GM23338 (cell line): ENCODE results near the gene SCGN. TPM values are rescaled to one million over a fixed set of nuclear protein-coding genes. Genes with fewer than 3 reads are reported as not detected.
A peak's percentile ranks its signal among the peaks of the same experiment; 100 is the strongest.

ENCODE experiments used
- ATAC-seq: fragments of 200-7000 bp; cut with Tn5 transposase; 3 replicates; pipeline ENCODE4 v1.9.1; 2020
- DNase-seq: peaks from one replicate; pipeline ENCODE4 v3.0.0-alpha.2; 2015; ENCODE audit warnings: low spot score
- H2AFZ ChIP-seq: fragments of 200-600 bp; sonication (generic); 2 replicates; pipeline ENCODE4 v1.8.0; 2016; ENCODE audit warnings: antibody characterized with exemption, mild to moderate bottlenecking, moderate library complexity
- H3F3A ChIP-seq: fragments of 200-600 bp; sonication (generic); replicated peaks from 2 replicates; pipeline ENCODE4 v1.8.0; 2017; ENCODE audit warnings: antibody characterized with exemption, mixed run types, low read depth
- H3K27ac ChIP-seq: fragments of 200-600 bp; sonication (generic); 2 replicates; pipeline ENCODE4 v1.6.1; 2016; ENCODE audit warnings: low read depth
- H3K27me3 ChIP-seq: fragments of 200-600 bp; sonication (generic); 2 replicates; pipeline ENCODE4 v1.8.0; 2016; ENCODE audit warnings: mild to moderate bottlenecking, mixed run types, moderate library complexity; ENCODE audit not compliant: insufficient read depth
- H3K36me3 ChIP-seq: fragments of 200-600 bp; sonication (generic); 2 replicates; pipeline ENCODE4 v1.8.0; 2016; ENCODE audit warnings: mild to moderate bottlenecking; ENCODE audit not compliant: insufficient read depth
- H3K4me1 ChIP-seq: fragments of 200-600 bp; sonication (generic); 2 replicates; pipeline ENCODE4 v1.8.0; 2016; ENCODE audit warnings: mild to moderate bottlenecking, moderate library complexity; ENCODE audit not compliant: insufficient read depth
- H3K4me2 ChIP-seq: fragments of 200-600 bp; sonication (generic); 2 replicates; pipeline ENCODE4 v1.7.1; 2017; ENCODE audit warnings: mixed run types
- H3K4me3 ChIP-seq: fragments of 200-600 bp; sonication (generic); 2 replicates; pipeline ENCODE4 v1.6.1; 2016; ENCODE audit warnings: mixed run types
- H3K79me2 ChIP-seq: fragments of 200-600 bp; sonication (generic); replicated peaks from 2 replicates; pipeline ENCODE4 v1.8.0; 2017; ENCODE audit warnings: mild to moderate bottlenecking; ENCODE audit not compliant: insufficient read depth
- H3K9me2 ChIP-seq: fragments of 200-600 bp; sonication (generic); 2 replicates; pipeline ENCODE4 v1.8.0; 2017; ENCODE audit not compliant: insufficient read depth
- H4K20me1 ChIP-seq: fragments of 200-600 bp; sonication (generic); replicated peaks from 2 replicates; pipeline ENCODE4 v1.8.0; 2017; ENCODE audit warnings: mild to moderate bottlenecking; ENCODE audit not compliant: insufficient read depth
- H3K27ac Mint-ChIP-seq: 2 replicates; pipeline ENCODE4 v1.8.0; 2020; ENCODE audit warnings: inconsistent platforms, mild to moderate bottlenecking, moderate library complexity, mixed read lengths
- H3K27me3 Mint-ChIP-seq: 3 replicates; pipeline ENCODE4 v1.8.0; 2022; ENCODE audit warnings: low read depth, mild to moderate bottlenecking, moderate library complexity, mixed read lengths, inconsistent platforms; ENCODE audit not compliant: insufficient read depth, poor library complexity
- H3K36me3 Mint-ChIP-seq: 3 replicates; pipeline ENCODE4 v1.8.0; 2021; ENCODE audit warnings: low read depth, mild to moderate bottlenecking, inconsistent platforms, moderate library complexity, mixed read lengths
- H3K4me1 Mint-ChIP-seq: 3 replicates; pipeline ENCODE4 v1.8.0; 2020; ENCODE audit warnings: mild to moderate bottlenecking, inconsistent platforms, mixed read lengths
- H3K4me3 Mint-ChIP-seq: 3 replicates; pipeline ENCODE4 v1.8.0; 2021; ENCODE audit warnings: moderate library complexity, mild to moderate bottlenecking, inconsistent platforms, mixed read lengths
- H3K9me3 Mint-ChIP-seq: 3 replicates; pipeline ENCODE4 v1.8.0; 2020; ENCODE audit warnings: moderate library complexity, mild to moderate bottlenecking, inconsistent platforms, mixed read lengths
- CREB1 ChIP-seq: fragments of 250-450 bp; sonication (Bioruptor Pico); IDR thresholded peaks from 2 replicates; pipeline ENCODE4 v1.5.0; 2020; ENCODE audit warnings: low read depth, mild to moderate bottlenecking, moderate library complexity
- EZH2 ChIP-seq: fragments of 200-600 bp; sonication (generic); IDR thresholded peaks from one replicate; pipeline ENCODE4 v1.8.0; 2017; ENCODE audit warnings: antibody characterized with exemption, mild to moderate bottlenecking, low read depth; ENCODE audit not compliant: unreplicated experiment
- EZH2phosphoT487 ChIP-seq: fragments of 200-600 bp; sonication (generic); IDR thresholded peaks from one replicate; pipeline ENCODE4 v1.8.1; 2018; ENCODE audit warnings: antibody characterized with exemption; ENCODE audit not compliant: unreplicated experiment
- JUNB ChIP-seq: IDR thresholded peaks from one replicate; pipeline ENCODE4 v1.6.1; 2016; ENCODE audit warnings: antibody characterized with exemption; ENCODE audit not compliant: unreplicated experiment
- NANOG ChIP-seq: IDR thresholded peaks from 2 replicates; pipeline ENCODE4 v1.6.1; 2016; ENCODE audit warnings: antibody characterized with exemption, borderline replicate concordance
- STAT1 ChIP-seq: IDR thresholded peaks from one replicate; pipeline ENCODE4 v1.6.1; 2016; ENCODE audit warnings: antibody characterized with exemption; ENCODE audit not compliant: unreplicated experiment
- ZNF114 ChIP-seq: fragments of 250-450 bp; sonication (Bioruptor Pico); IDR thresholded peaks from 2 replicates; pipeline ENCODE4 v1.5.0; 2020; ENCODE audit warnings: mild to moderate bottlenecking, moderate library complexity
- ZNF331 ChIP-seq: fragments of 250-450 bp; sonication (Bioruptor Pico); IDR thresholded peaks from 2 replicates; pipeline ENCODE4 v1.5.0; 2020; ENCODE audit warnings: low read depth, mild to moderate bottlenecking, moderate library complexity
- polyA plus RNA-seq: library from polyadenylated mRNA; unstranded; fragments of >200 nt; fragmentation: Nextera tagmentation; extraction: Ambion mirVana; gene quantifications from 2 replicates; pipeline ENCODE4 v1.2.1, GENCODE V29; 2016
- total RNA-seq: library from RNA; depleted of rRNA; stranded (reverse); fragments of >200 nt; shearing (Covaris generic); gene quantifications from 2 replicates; pipeline ENCODE4 v1.2.3, GENCODE V29; 2014
- TF ChIP-seq, protein P1 (sequence below): IDR thresholded peaks from one replicate; pipeline ENCODE4 v1.6.1; 2018; ENCODE audit warnings: antibody characterized with exemption; ENCODE audit not compliant: unreplicated experiment
- TF ChIP-seq, protein P2 (sequence below): IDR thresholded peaks from 2 replicates; pipeline ENCODE4 v1.6.1; 2016; ENCODE audit warnings: antibody characterized with exemption
- TF ChIP-seq, protein P3 (sequence below): fragments of 250-450 bp; sonication (Bioruptor Pico); IDR thresholded peaks from 2 replicates; pipeline ENCODE4 v1.5.0; 2020; ENCODE audit warnings: mild to moderate bottlenecking, moderate library complexity

Gene SCGN
- total and polyA plus RNA-seq, 2 experiments from 2014 or later = not detected

DNA sequence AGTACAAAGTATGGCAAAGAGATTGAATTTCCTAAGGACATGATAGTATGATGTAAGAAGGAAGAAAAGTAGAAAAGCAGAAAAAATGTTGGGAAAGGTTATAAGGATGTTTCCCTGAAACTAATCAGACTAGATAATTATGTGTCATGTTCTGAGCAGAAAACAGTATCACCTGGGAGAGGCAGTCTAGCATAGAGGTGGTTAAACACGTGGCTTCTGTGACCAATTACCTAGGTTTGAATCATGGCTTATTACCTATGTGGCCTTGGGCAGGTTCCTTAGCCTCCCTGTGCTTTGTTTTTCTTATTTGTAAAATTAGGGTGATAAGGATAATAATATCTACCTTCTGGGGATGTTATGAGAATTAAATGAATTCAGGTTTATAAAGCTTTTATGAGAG is 38.0 kb downstream of the SCGN start (continued):
- TF ChIP-seq, protein P1, sequence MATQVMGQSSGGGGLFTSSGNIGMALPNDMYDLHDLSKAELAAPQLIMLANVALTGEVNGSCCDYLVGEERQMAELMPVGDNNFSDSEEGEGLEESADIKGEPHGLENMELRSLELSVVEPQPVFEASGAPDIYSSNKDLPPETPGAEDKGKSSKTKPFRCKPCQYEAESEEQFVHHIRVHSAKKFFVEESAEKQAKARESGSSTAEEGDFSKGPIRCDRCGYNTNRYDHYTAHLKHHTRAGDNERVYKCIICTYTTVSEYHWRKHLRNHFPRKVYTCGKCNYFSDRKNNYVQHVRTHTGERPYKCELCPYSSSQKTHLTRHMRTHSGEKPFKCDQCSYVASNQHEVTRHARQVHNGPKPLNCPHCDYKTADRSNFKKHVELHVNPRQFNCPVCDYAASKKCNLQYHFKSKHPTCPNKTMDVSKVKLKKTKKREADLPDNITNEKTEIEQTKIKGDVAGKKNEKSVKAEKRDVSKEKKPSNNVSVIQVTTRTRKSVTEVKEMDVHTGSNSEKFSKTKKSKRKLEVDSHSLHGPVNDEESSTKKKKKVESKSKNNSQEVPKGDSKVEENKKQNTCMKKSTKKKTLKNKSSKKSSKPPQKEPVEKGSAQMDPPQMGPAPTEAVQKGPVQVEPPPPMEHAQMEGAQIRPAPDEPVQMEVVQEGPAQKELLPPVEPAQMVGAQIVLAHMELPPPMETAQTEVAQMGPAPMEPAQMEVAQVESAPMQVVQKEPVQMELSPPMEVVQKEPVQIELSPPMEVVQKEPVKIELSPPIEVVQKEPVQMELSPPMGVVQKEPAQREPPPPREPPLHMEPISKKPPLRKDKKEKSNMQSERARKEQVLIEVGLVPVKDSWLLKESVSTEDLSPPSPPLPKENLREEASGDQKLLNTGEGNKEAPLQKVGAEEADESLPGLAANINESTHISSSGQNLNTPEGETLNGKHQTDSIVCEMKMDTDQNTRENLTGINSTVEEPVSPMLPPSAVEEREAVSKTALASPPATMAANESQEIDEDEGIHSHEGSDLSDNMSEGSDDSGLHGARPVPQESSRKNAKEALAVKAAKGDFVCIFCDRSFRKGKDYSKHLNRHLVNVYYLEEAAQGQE = no peak

DNA sequence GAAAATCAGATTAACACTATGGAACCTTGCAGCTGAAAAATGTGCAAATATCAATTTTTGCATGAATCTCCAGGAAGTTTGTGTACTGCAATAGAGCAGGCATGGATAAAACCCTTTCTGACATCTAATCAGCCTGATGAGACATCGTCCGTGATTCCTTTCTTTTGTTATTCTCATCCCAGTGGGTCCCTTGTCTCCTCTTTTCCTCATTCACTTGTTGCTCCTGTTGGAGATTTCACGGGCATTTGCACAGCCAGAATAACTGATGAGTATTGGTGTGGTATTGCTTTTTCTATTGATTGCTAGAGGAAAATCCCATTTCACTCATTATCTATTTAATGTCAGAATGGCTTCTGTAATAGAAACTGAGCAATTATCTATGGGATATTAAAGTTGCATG is 39.9 kb downstream of the SCGN start:
- Mint-ChIP-seq H3K27me3 (no peaks in the 10 kb centered on the region), H3K9me3 (no peaks in the 10 kb centered on the region), H3K36me3 (no peaks in the 10 kb centered on the region), H3K4me3 (no peak overlapping the region), H3K27ac (no peak overlapping the region), H3K4me1 (peaks cover 3% of the 10 kb centered on the region)
- no peaks in the 10 kb centered on the region for H3K4me1 ChIP-seq
- no peaks in the 10 kb centered on the region for H3F3A ChIP-seq
- H3K27me3 ChIP-seq = no peaks in the 10 kb centered on the region
- no peak overlapping the region for H3K4me3 ChIP-seq
- ATAC-seq (no peak), DNase-seq (no peak)
- H4K20me1 ChIP-seq = no peaks in the 10 kb centered on the region
- no peak overlapping the region for H3K4me2 ChIP-seq
- no peaks in the 10 kb centered on the region for H3K36me3 ChIP-seq
- no peaks in the 10 kb centered on the region for H3K9me2 ChIP-seq
- H2AFZ ChIP-seq = peak overlapping the region; percentile 73
- H3K27ac ChIP-seq = no peak overlapping the region
- H3K79me2 ChIP-seq = no peaks in the 10 kb centered on the region
- TF ChIP-seq NANOG (no peak), EZH2phosphoT487 (no peak), ZNF114 (CRISPR knock-in tag) (no peak), CREB1 (CRISPR knock-in tag) (no peak), EZH2 (no peak), ZNF331 (CRISPR knock-in tag) (no peak), STAT1 (no peak), JUNB (no peak)
- TF ChIP-seq, protein P2, sequence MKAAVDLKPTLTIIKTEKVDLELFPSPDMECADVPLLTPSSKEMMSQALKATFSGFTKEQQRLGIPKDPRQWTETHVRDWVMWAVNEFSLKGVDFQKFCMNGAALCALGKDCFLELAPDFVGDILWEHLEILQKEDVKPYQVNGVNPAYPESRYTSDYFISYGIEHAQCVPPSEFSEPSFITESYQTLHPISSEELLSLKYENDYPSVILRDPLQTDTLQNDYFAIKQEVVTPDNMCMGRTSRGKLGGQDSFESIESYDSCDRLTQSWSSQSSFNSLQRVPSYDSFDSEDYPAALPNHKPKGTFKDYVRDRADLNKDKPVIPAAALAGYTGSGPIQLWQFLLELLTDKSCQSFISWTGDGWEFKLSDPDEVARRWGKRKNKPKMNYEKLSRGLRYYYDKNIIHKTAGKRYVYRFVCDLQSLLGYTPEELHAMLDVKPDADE = no peak
- TF ChIP-seq, protein P3, sequence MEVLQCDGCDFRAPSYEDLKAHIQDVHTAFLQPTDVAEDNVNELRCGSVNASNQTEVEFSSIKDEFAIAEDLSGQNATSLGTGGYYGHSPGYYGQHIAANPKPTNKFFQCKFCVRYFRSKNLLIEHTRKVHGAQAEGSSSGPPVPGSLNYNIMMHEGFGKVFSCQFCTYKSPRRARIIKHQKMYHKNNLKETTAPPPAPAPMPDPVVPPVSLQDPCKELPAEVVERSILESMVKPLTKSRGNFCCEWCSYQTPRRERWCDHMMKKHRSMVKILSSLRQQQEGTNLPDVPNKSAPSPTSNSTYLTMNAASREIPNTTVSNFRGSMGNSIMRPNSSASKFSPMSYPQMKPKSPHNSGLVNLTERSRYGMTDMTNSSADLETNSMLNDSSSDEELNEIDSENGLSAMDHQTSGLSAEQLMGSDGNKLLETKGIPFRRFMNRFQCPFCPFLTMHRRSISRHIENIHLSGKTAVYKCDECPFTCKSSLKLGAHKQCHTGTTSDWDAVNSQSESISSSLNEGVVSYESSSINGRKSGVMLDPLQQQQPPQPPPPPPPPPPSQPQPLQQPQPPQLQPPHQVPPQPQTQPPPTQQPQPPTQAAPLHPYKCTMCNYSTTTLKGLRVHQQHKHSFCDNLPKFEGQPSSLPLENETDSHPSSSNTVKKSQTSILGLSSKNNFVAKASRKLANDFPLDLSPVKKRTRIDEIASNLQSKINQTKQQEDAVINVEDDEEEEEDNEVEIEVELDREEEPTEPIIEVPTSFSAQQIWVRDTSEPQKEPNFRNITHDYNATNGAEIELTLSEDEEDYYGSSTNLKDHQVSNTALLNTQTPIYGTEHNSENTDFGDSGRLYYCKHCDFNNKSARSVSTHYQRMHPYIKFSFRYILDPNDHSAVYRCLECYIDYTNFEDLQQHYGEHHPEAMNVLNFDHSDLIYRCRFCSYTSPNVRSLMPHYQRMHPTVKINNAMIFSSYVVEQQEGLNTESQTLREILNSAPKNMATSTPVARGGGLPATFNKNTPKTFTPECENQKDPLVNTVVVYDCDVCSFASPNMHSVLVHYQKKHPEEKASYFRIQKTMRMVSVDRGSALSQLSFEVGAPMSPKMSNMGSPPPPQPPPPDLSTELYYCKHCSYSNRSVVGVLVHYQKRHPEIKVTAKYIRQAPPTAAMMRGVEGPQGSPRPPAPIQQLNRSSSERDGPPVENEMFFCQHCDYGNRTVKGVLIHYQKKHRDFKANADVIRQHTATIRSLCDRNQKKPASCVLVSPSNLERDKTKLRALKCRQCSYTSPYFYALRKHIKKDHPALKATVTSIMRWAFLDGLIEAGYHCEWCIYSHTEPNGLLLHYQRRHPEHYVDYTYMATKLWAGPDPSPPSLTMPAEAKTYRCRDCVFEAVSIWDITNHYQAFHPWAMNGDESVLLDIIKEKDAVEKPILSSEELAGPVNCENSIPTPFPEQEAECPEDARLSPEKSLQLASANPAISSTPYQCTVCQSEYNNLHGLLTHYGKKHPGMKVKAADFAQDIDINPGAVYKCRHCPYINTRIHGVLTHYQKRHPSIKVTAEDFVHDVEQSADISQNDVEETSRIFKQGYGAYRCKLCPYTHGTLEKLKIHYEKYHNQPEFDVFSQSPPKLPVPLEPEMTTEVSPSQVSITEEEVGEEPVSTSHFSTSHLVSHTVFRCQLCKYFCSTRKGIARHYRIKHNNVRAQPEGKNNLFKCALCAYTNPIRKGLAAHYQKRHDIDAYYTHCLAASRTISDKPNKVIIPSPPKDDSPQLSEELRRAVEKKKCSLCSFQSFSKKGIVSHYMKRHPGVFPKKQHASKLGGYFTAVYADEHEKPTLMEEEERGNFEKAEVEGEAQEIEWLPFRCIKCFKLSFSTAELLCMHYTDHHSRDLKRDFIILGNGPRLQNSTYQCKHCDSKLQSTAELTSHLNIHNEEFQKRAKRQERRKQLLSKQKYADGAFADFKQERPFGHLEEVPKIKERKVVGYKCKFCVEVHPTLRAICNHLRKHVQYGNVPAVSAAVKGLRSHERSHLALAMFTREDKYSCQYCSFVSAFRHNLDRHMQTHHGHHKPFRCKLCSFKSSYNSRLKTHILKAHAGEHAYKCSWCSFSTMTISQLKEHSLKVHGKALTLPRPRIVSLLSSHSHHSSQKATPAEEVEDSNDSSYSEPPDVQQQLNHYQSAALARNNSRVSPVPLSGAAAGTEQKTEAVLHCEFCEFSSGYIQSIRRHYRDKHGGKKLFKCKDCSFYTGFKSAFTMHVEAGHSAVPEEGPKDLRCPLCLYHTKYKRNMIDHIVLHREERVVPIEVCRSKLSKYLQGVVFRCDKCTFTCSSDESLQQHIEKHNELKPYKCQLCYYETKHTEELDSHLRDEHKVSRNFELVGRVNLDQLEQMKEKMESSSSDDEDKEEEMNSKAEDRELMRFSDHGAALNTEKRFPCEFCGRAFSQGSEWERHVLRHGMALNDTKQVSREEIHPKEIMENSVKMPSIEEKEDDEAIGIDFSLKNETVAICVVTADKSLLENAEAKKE (CRISPR knock-in tag) = no peak
- TF ChIP-seq, protein P1 = no peak
